GM12878 (cell line): ENCODE data around the gene NIFK. TPM values are rescaled to one million over a fixed set of nuclear protein-coding genes. Genes with fewer than 3 reads are reported as not detected.

Experiments
- ATAC-seq: fragments of 200-7000 bp; cut with Tn5 transposase; 3 replicates; pipeline ENCODE4 v1.9.1; 2020; ENCODE audit warnings: mild to moderate bottlenecking, moderate library complexity
- BruUV-seq: library from RNA; stranded (reverse); fragments of 400-500 nt; replicated peaks from 2 replicates; lab custom pipeline; 2021; lab: Mats Ljungman, UMichigan
- CTCF ChIA-PET: fragments of 300-600 bp; sonication (Branson Sonifier 250); formaldehyde crosslinking; extraction: SDS; loops from one replicate; lab custom pipeline; 2021; ENCODE audit warnings: inconsistent platforms; lab: Yijun Ruan, JAX
- POLR2A ChIA-PET: fragments of 350-600 bp; formaldehyde crosslinking; extraction: SDS; loops from one replicate; lab custom pipeline; 2021; ENCODE audit warnings: inconsistent platforms; lab: Charles Lee
- RAD21 ChIA-PET: fragments of 300-600 bp; sonication (Branson Sonifier 250); formaldehyde crosslinking; loops from one replicate; lab custom pipeline; 2023; ENCODE audit warnings: antibody characterized with exemption; ENCODE audit not compliant: unreplicated experiment; lab: Charles Lee
- SMC1A ChIA-PET: fragments of 300-600 bp; sonication (Branson Sonifier 250); formaldehyde crosslinking; loops from one replicate; lab custom pipeline; 2023; ENCODE audit not compliant: unreplicated experiment, uncharacterized antibody; lab: Charles Lee
- DNase-seq: peaks from one replicate; pipeline ENCODE4 v3.0.0-alpha.2; 2011; ENCODE audit warnings: low read depth, low spot score
- FAIRE-seq: peaks from 3 replicates; lab custom pipeline; 2011; peaks lifted over from hg19 to GRCh38; lab: Jason Lieb, UNC
- H2AFZ ChIP-seq: 2 replicates; pipeline ENCODE4 v1.6.0; 2011; ENCODE audit warnings: low read depth, low read length, control low read depth; ENCODE audit not compliant: control insufficient read depth
- H3K27ac ChIP-seq: 2 replicates; pipeline ENCODE4 v1.5.1; 2011; ENCODE audit warnings: control low read depth; ENCODE audit not compliant: control insufficient read depth, insufficient read depth
- H3K27me3 ChIP-seq, 2 experiments: replicated peaks in 1 of 2; 2 replicates each; pipeline versions ENCODE4 v1.6.0 to v1.6.1; 2011; ENCODE audit warnings: low read length in 1 of 2; ENCODE audit not compliant: control insufficient read depth in 2 of 2, insufficient read depth in 2 of 2
- H3K36me3 ChIP-seq, 2 experiments: 2 replicates each; pipeline ENCODE4 v1.5.1; 2011; ENCODE audit warnings: low read length in 1 of 2; ENCODE audit not compliant: control insufficient read depth in 2 of 2, insufficient read depth in 2 of 2
- H3K4me1 ChIP-seq: 2 replicates; pipeline ENCODE4 v1.6.1; 2011; ENCODE audit warnings: mild to moderate bottlenecking, low read length, moderate library complexity, mixed read lengths; ENCODE audit not compliant: control insufficient read depth, insufficient read depth
- H3K4me2 ChIP-seq: 2 replicates; pipeline ENCODE4 v1.6.0; 2011; ENCODE audit warnings: control low read depth; ENCODE audit not compliant: control insufficient read depth, insufficient read depth
- H3K4me3 ChIP-seq: fragments of 200-600 bp; sonication (generic); 2 replicates; pipeline ENCODE4 v1.5.1; 2016
- H3K79me2 ChIP-seq: 2 replicates; pipeline ENCODE4 v1.6.0; 2011; ENCODE audit warnings: low read length; ENCODE audit not compliant: control insufficient read depth, insufficient read depth
- H3K9ac ChIP-seq: 2 replicates; pipeline ENCODE4 v1.8.0; 2011; ENCODE audit warnings: low read length, control low read depth, mixed read lengths; ENCODE audit not compliant: control insufficient read depth, insufficient read depth
- H3K9me3 ChIP-seq: replicated peaks from 3 replicates; pipeline ENCODE4 v1.5.1; 2011; ENCODE audit warnings: mild to moderate bottlenecking, low read length; ENCODE audit not compliant: control insufficient read depth, insufficient read depth
- H4K20me1 ChIP-seq: 2 replicates; pipeline ENCODE4 v1.6.0; 2011; ENCODE audit not compliant: control insufficient read depth, insufficient read depth
- BCL11A ChIP-seq: IDR thresholded peaks from 2 replicates; pipeline ENCODE4 v1.6.1; 2011; ENCODE audit warnings: low read depth, low read length
- CBFB ChIP-seq: IDR thresholded peaks from 2 replicates; pipeline ENCODE4 v1.6.1; 2016; ENCODE audit warnings: antibody characterized with exemption, low read depth
- FOXM1 ChIP-seq: IDR thresholded peaks from 2 replicates; pipeline ENCODE4 v1.6.1; 2012; ENCODE audit warnings: low read depth, mild to moderate bottlenecking, inconsistent platforms, low read length, moderate library complexity
- GABPA ChIP-seq: IDR thresholded peaks from 2 replicates; pipeline ENCODE4 v1.6.1; 2014; ENCODE audit warnings: antibody characterized with exemption, low read depth, mild to moderate bottlenecking, inconsistent platforms
- IKZF2 ChIP-seq, 2 experiments: fragments of 450-650 bp; IDR thresholded peaks; 2 replicates each; pipeline ENCODE4 v1.6.1; 2017; ENCODE audit warnings: mild to moderate bottlenecking in 2 of 2, moderate library complexity in 2 of 2
- MYC ChIP-seq: IDR thresholded peaks from 2 replicates; pipeline ENCODE4 v1.6.1; 2011; ENCODE audit warnings: mild to moderate bottlenecking, low read length, moderate library complexity, inconsistent platforms; ENCODE audit not compliant: insufficient read depth, insufficient replicate concordance, insufficient read length, severe bottlenecking
- NFIC ChIP-seq: IDR thresholded peaks from 2 replicates; pipeline ENCODE4 v1.6.1; 2012; ENCODE audit warnings: low read depth, mild to moderate bottlenecking, inconsistent platforms, low read length, moderate library complexity
- NFXL1 ChIP-seq: fragments of 450-650 bp; IDR thresholded peaks from 2 replicates; pipeline ENCODE4 v1.6.1; 2017; ENCODE audit warnings: antibody characterized with exemption, mild to moderate bottlenecking, borderline replicate concordance
- NFYB ChIP-seq: IDR thresholded peaks from 2 replicates; pipeline ENCODE4 v1.6.1; 2011; ENCODE audit warnings: low read depth, mild to moderate bottlenecking, low read length, improper control_type of control experiment, moderate library complexity; ENCODE audit not compliant: insufficient read depth
- SMAD1 ChIP-seq: fragments of 450-650 bp; IDR thresholded peaks from 2 replicates; pipeline ENCODE4 v1.6.1; 2018; ENCODE audit warnings: mild to moderate bottlenecking, low read depth; ENCODE audit not compliant: partially characterized antibody
- SMAD5 ChIP-seq: IDR thresholded peaks from 2 replicates; pipeline ENCODE4 v1.6.1; 2016; ENCODE audit warnings: antibody characterized with exemption, low read depth
- SPI1 ChIP-seq: IDR thresholded peaks from 2 replicates; pipeline ENCODE4 v1.6.1; 2011; ENCODE audit warnings: low read depth, mild to moderate bottlenecking, low read length, moderate library complexity, borderline replicate concordance; ENCODE audit not compliant: insufficient read depth
- SREBF1 ChIP-seq: IDR thresholded peaks from 2 replicates; pipeline ENCODE4 v1.6.1; 2012; ENCODE audit warnings: mild to moderate bottlenecking, low read length
- STAT3 ChIP-seq: IDR thresholded peaks from 2 replicates; pipeline ENCODE4 v1.6.1; 2011; ENCODE audit warnings: low read depth, low read length, improper control_type of control experiment
- ZNF207 ChIP-seq: fragments of 450-650 bp; IDR thresholded peaks from 2 replicates; pipeline ENCODE4 v1.6.1; 2014; ENCODE audit warnings: antibody characterized with exemption, mild to moderate bottlenecking, borderline replicate concordance
- WGBS: methylation state at CpG from one replicate; pipeline ENCODE4 v1.1.6; 2016; ENCODE audit warnings: low lambda C conversion rate; ENCODE audit not compliant: insufficient replicate concordance, insufficient coverage; ENCODE audit errors: missing lambda C conversion rate; 5-methylcytosine and 5-hydroxymethylcytosine counted together
- in situ Hi-C: fragments of 300-500 bp; cut with MboI; formaldehyde crosslinking; loops from 9 replicates; pipeline ENCODE4 v1.14.3; 2018; ENCODE audit warnings: mixed read lengths
- intact Hi-C: fragments of 100-400 bp; cut with micrococcal nuclease; formaldehyde crosslinking; loops from one replicate; pipeline ENCODE4 v1.14.2; 2022; ENCODE audit not compliant: unreplicated experiment
- polyA plus RNA-seq, 11 experiments: library from polyadenylated mRNA; depleted of rRNA in 4 of 11; unstranded in 6 of 11; stranded (reverse) in 5 of 11; fragments of >200 nt; fragmentation: Nextera tagmentation in 4 of 11; fragmentation: Illumina TruSeq in 1 of 11; extraction: Ambion mirVana in 4 of 11; extraction: Trizol in 1 of 11; gene quantifications; 1 replicate in 1 of 11; 2 replicates in 10 of 11; pipeline versions ENCODE4 v1.2.1 to v1.2.3, GENCODE V29; 2011 to 2016; ENCODE audit warnings: inconsistent platforms in 2 of 11, missing spikeins in 2 of 11, low read depth in 1 of 11
- total RNA-seq, 4 experiments: library from RNA; depleted of rRNA in 3 of 4; stranded (reverse); fragments of >200 nt in 3 of 4; fragmentation: Illumina TruSeq in 1 of 4; extraction: Trizol in 1 of 4; gene quantifications; 2 replicates each; pipeline versions ENCODE4 v1.2.1 to v1.2.3, GENCODE V29; 2013 to 2021
- TF ChIP-seq, protein P1 (sequence below): fragments of 450-650 bp; IDR thresholded peaks from 2 replicates; pipeline ENCODE4 v1.6.1; 2018; ENCODE audit warnings: mild to moderate bottlenecking, low read depth, moderate library complexity; ENCODE audit not compliant: partially characterized antibody
- TF ChIP-seq, protein P2 (sequence below): fragments of 450-650 bp; IDR thresholded peaks from 2 replicates; pipeline ENCODE4 v1.6.1; 2017; ENCODE audit warnings: mild to moderate bottlenecking, moderate library complexity

The NIFK gene
- total and polyA plus RNA-seq, 10 of the 15 experiments (the other 5 are each of a cell fraction or from before 2014, with no cell fraction given) = 47.2 to 286 (median 157) TPM

DNA sequence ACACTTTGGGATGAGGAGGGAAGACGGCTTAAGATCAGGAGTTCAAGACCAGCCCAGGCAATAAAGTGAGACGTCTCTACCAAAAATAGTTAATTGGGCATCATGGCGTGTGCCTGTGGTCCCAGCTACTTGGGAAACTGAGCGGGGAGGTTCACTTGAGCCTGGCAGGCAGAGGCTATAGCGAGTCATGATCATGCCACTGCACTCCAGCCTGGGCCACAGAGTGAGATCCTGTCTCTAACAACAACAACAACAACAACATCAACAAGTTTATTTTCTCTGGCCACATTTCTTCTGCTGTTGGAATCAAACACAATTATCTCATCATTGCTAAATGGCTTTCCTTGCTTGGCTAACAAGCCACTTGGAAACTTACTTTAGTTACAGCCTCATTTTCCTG lies 13.4 kb downstream of the NIFK start:
- ATAC-seq = no peak
- ChIA-PET POLR2A (no interaction called here), RAD21 (no interaction called here), CTCF (no interaction called here), SMC1A (interaction anchor here (0.8 kb wide), 1 partner anchor 191 kb away, joined by 3 read pairs; no protein-coding TSS in a partner anchor)
- BruUV-seq = no TSS peak
- WGBS = 61% methylated on average over 5 of the region's 5 CpGs
- no peaks in the 10 kb centered on the region for H3K79me2 ChIP-seq
- in situ Hi-C loops = loop anchor here (25.0 kb wide), 1 partner anchor 636 kb away; no protein-coding TSS in a partner anchor
- H3K9ac ChIP-seq = no peak overlapping the region
- no peaks in the 10 kb centered on the region for H4K20me1 ChIP-seq
- H3K27me3 ChIP-seq = no peaks in the 10 kb centered on the region
- DNase-seq = no peak
- H3K4me3 ChIP-seq = no peak overlapping the region
- H2AFZ ChIP-seq = no peak overlapping the region
- no peaks in the 10 kb centered on the region for H3K9me3 ChIP-seq
- no peak overlapping the region for H3K4me2 ChIP-seq
- intact Hi-C loops = no loop called here
- H3K27ac ChIP-seq = no peak overlapping the region
- no peak for FAIRE-seq
- H3K36me3 ChIP-seq = peaks cover 2 to 5% of the 10 kb centered on the region in 2 experiments; a peak in 3 of 4 replicates
- H3K4me1 ChIP-seq = no peaks in the 10 kb centered on the region
- TF ChIP-seq ZNF207 = no peak
- TF ChIP-seq STAT3 = no peak
- TF ChIP-seq SMAD1 = no peak
- TF ChIP-seq SREBF1 = no peak
- no peak for TF ChIP-seq NFXL1
- TF ChIP-seq SMAD5 = no peak
- TF ChIP-seq GABPA = no peak
- TF ChIP-seq, protein P1, sequence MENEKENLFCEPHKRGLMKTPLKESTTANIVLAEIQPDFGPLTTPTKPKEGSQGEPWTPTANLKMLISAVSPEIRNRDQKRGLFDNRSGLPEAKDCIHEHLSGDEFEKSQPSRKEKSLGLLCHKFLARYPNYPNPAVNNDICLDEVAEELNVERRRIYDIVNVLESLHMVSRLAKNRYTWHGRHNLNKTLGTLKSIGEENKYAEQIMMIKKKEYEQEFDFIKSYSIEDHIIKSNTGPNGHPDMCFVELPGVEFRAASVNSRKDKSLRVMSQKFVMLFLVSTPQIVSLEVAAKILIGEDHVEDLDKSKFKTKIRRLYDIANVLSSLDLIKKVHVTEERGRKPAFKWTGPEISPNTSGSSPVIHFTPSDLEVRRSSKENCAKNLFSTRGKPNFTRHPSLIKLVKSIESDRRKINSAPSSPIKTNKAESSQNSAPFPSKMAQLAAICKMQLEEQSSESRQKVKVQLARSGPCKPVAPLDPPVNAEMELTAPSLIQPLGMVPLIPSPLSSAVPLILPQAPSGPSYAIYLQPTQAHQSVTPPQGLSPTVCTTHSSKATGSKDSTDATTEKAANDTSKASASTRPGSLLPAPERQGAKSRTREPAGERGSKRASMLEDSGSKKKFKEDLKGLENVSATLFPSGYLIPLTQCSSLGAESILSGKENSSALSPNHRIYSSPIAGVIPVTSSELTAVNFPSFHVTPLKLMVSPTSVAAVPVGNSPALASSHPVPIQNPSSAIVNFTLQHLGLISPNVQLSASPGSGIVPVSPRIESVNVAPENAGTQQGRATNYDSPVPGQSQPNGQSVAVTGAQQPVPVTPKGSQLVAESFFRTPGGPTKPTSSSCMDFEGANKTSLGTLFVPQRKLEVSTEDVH = no peak
- TF ChIP-seq CBFB = no peak
- no peak for TF ChIP-seq FOXM1
- TF ChIP-seq BCL11A = no peak
- no peak for TF ChIP-seq NFYB
- TF ChIP-seq, protein P2, sequence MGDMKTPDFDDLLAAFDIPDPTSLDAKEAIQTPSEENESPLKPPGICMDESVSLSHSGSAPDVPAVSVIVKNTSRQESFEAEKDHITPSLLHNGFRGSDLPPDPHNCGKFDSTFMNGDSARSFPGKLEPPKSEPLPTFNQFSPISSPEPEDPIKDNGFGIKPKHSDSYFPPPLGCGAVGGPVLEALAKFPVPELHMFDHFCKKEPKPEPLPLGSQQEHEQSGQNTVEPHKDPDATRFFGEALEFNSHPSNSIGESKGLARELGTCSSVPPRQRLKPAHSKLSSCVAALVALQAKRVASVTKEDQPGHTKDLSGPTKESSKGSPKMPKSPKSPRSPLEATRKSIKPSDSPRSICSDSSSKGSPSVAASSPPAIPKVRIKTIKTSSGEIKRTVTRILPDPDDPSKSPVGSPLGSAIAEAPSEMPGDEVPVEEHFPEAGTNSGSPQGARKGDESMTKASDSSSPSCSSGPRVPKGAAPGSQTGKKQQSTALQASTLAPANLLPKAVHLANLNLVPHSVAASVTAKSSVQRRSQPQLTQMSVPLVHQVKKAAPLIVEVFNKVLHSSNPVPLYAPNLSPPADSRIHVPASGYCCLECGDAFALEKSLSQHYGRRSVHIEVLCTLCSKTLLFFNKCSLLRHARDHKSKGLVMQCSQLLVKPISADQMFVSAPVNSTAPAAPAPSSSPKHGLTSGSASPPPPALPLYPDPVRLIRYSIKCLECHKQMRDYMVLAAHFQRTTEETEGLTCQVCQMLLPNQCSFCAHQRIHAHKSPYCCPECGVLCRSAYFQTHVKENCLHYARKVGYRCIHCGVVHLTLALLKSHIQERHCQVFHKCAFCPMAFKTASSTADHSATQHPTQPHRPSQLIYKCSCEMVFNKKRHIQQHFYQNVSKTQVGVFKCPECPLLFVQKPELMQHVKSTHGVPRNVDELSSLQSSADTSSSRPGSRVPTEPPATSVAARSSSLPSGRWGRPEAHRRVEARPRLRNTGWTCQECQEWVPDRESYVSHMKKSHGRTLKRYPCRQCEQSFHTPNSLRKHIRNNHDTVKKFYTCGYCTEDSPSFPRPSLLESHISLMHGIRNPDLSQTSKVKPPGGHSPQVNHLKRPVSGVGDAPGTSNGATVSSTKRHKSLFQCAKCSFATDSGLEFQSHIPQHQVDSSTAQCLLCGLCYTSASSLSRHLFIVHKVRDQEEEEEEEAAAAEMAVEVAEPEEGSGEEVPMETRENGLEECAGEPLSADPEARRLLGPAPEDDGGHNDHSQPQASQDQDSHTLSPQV = no peak
- TF ChIP-seq NFIC = no peak
- TF ChIP-seq SPI1 = no peak
- no peak for TF ChIP-seq MYC
- no peak for TF ChIP-seq IKZF2 (IDR thresholded peaks at IDR 0.05)
